SHP77 treated with DMSO at 0.1 percent for 48 hours (cell line): Measurements from ENCODE around the gene ADAMTS3.

ENCODE experiments used
- DNase-seq: peaks from one replicate; lab custom pipeline; 2025; lab: John Stamatoyannopoulos, UW

ADAMTS3 gene

DNA sequence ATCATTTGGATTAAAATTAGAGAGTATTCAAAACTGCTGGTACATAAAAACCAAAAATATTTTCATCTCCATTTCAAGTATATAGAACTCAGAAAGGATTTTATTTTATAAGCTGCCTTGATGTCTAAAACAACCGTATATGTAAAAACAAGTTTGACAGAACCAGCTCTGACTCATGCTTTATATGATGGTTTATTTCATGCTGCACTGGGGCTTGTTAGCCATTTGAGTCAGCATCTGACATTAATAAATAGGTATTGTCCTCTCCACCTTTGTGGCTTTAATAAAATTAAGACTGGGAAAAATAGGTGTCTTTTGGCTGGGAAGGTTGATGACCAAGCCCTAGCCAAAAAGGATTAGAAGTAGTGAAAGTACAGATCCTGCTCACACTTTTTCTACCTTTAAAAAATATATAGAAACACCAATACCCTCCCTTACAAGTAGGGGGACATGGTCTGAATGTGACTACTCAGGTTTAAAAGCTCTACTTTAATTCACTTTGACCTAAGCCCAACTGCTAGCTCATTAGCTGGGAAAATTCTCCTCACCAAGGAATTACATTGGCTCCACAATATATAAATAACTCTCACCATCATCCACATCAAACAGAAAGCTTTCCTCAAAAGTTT lies 228.1 kb downstream of the ADAMTS3 start:
- DNase-seq: no peak

DNA sequence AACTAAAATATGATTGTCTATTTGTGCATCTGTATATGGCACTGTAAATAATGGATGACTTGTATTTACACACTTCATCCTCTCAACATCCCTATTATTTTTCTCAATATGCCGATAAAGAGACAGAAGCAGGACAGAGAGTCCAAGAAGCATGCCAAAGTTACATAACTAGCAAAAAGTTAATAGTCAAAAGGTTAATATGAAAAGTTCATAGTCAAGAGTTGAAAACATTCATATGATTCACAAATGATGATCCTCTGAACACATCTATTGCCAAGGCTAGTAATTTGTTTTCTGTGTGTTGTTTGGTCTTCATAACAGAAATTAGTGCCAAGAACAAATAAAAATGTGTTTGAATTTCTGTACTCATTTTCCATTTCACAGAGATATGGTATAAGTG lies 231.0 kb downstream of the ADAMTS3 start:
- no peak for DNase-seq

GRCh38 chr4:72330381-72330780 lies 238.6 kb downstream of the ADAMTS3 start:
- no peak for DNase-seq

DNA sequence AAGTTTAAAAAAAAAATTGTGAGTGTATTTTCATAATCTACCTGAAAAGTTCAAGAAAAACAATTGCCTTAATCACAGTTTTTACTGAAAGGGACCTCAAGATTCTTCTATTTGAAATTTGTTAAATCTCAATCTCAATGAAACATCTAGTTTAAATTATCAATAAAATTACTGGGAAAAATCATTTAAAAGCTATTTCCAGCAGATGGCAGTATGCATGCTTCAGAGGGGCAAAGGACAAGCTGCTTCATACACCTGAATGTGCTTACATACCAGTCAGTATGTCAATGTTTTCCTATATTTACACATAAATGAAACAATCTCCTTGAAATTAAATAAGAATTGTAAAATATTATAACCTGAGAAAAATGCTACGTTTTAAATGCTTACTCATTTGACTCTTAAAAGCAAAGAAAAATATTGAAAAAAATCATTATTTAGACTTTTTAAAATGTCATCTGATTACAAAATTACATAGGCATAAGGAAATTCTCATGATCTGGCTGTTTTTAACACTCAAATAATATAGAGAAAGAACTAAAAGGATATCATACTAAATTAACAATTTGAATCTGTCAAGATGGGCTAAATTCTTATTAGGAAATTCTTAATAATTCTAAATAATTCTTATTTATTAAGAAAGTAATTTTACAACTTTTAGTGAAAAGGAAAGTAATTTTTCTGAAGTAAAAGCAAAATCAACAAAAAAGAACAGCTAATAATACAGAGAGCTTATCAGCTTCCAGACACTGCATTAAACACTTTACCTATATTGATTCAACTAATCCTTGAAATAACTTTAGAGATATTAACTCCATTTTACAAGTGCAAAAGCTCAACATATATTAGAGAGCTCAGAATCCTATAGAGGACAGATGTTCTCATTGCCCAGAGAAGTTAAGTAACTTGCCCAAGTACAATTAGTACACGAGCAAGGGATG lies 242.1 kb downstream of the ADAMTS3 start:
- DNase-seq: peak; percentile 27

DNA sequence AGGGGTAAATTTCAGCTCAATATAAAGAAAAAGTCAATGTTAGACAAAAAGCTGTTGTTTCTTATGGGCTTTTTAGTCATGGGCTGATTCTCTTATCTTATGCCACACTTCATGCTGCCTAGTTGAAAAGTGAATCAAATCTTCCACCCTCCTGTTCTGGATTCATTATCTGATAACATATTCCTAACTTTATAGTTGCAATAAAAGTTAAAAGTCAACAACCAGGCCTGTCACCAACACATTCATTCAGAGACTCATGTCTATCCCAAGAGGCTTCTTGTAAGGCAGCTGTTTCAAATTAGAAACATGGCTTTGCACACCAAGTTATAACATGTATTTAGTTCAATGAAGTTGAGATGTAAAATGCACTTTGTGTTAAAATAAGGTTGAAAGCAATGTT lies 243.8 kb downstream of the ADAMTS3 start:
- no peak for DNase-seq

GRCh38 chr4:72323227-72323626 lies 245.8 kb downstream of the ADAMTS3 start:
- no peak for DNase-seq

GRCh38 chr4:72320223-72320948 lies 248.6 kb downstream of the ADAMTS3 start:
- no peak for DNase-seq

GRCh38 chr4:72319601-72320021 lies 249.4 kb downstream of the ADAMTS3 start:
- no peak for DNase-seq

DNA sequence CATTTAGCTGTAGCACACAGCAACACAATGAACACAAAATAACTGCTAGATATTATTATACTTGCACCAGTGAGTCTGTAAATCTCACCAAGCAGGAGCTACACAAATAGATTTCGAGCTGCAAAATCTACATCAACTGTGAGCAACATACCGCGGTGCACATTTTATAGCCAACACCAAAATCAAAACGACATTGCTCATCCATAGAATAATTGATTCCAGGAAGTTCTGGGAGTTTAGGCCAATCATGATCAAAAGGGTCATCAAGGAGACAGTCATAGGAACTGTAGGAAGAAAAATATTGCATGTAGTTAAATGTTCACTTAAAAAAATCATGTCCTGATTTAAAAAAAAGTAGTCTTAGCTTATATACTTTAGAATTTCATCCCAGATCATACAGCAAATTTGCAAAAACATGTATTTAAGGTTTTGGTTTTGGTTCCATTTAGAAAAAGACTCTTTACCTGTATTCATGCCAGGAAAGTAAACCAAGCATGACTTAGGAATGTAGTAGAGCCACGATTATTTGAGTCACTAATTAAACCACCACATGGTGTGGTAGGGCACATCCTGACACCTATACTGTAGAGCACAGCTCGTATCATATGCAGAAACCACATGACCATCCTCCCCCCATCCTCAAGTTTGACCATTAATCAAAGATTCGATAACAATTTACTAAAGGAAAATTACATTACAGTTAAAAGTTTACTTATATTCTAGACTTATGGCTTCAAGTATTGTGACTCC lies 250.4 kb downstream of the ADAMTS3 start:
- DNase-seq: no peak

DNA sequence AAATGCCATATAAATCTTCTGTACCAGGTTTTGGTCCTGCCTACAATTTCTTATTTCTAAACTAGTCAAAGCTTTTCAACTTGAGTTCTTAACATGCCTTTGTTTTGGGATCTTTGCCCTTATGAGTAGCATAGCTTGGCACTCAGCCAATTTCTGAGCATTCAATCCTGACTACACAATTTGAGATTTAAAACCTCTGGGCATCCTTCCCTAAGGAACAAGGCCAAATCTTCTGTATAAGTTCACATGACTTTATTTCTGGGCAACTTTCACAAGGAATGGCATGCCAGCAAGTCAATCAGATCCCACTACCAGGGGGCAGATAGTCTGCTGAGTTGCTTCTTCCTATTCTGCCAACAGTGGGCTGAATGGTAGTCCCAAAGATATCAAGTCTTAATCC lies 254.2 kb downstream of the ADAMTS3 start:
- DNase-seq: no peak

- DNase-seq: no peak
Measured at GRCh38 chr4:72313121-72313520, 255.9 kb downstream of the ADAMTS3 start.

- no peak for DNase-seq
Measured at GRCh38 chr4:72312032-72312650, 256.9 kb downstream of the ADAMTS3 start.

GRCh38 chr4:72311291-72311690 lies 257.7 kb downstream of the ADAMTS3 start:
- no peak for DNase-seq

DNA sequence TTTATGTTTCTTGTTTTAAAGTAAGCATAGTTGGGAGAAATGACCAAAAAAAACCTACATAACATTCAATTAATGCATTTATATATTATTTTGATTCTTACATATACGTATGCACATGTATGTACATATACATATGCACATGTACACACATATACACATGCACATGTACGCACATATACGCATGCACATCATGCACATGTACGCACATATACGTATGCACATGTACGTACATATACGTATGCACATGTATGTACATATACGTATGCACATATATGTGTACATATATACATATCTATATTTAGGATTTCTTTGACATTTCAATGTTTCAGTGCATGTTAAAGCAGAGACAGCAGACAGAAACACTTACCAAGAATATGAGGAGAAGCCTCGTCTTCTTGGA lies 263.4 kb downstream of the ADAMTS3 start:
- no peak for DNase-seq

- DNase-seq: no peak
Measured at GRCh38 chr4:72305080-72305479, 263.9 kb downstream of the ADAMTS3 start.

DNA sequence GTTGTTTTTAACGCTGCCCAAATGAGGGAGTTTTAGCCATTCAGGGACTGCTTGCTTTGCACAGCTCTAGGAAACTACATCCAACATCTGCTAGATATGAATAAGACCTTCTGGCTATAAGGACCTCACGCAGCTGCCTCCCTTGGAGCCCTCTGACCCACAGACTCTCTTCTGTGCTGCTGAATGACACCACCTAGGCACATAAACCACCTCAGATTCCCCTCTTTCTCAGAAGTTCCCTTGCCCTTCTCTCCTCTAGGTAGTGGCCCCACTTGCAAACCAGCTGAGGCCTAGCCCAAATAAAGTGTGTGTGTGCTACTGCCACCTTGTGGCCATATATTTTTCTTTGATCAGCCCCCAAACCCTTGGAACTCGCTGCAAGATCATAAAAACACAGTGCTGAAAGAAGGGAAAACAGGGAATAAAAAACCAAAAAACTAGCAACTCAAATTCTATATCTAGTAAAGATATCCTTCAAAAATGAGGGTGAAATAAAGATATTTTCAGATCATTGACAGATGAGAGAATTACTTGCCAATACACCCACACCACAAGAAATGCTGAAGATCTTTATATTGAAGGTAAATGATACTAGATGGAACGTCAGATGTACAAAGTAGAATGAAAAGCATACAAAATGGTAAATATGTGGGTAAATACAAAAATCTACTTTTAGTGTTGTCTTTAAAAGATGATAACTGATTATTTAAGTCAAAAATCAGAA lies 265.9 kb downstream of the ADAMTS3 start:
- DNase-seq: no peak

GRCh38 chr4:72301759-72302158 lies 267.3 kb downstream of the ADAMTS3 start:
- DNase-seq: no peak

- DNase-seq: no peak
Measured at GRCh38 chr4:72300126-72300525, 268.9 kb downstream of the ADAMTS3 start.

DNA sequence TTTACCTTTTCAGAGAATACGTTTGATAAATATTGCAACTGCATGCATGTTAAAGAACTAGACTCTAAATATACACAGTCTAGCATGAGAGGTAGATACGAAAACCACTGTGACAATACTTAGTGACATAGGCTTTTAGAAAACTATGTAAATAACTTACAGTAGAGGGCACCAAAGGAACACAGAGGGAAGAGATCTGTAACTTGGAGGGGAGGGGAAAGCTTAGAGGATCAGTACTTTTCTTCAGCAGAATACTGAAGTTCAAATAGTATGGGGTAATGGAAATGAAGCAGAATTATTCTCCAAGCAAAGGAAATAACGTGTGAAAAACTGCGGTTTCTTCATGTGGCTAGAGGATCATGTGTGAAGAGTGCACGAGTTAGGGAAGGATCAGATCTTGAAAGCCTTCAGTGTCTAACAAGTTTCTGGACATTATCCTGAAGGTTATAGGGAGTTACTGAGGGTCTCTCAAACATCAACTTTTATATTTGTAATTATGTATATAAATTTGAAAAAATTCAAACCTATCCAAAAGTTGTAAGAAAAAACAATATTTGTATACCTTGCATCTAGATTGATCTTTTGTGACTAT lies 273.0 kb downstream of the ADAMTS3 start:
- no peak for DNase-seq

GRCh38 chr4:72290737-72291136 lies 278.3 kb downstream of the ADAMTS3 start:
- no peak for DNase-seq
